ENCODE data around the gene USHBP1.

USHBP1 gene

GRCh38 chr19:17264641-17264979 lies at the start of gene USHBP1:
TSS of gene USHBP1 (minus strand) at chr19:17264745. CDS start at chr19:17264299, 446 bp downstream.
- no peak for DNase-seq (ENCODE audit: low read depth, low spot score)
- Histone ChIP-seq H3K4me3 (ENCODE audit: insufficient read length, low read depth) (no peak within 1 kb of the TSS), H3K27me3 (ENCODE audit: insufficient read depth, insufficient read length) (no peaks in the 10 kb centered on the region), H3K4me1 (ENCODE audit: insufficient read depth, insufficient read length) (no peaks in the 10 kb centered on the region), H3K9ac (ENCODE audit: insufficient read length, low read depth) (no peak within 1 kb of the TSS), H3K9me3 (ENCODE audit: insufficient read depth, low read length) (peaks cover 12% of the 10 kb centered on the region; the same call in 1 of the 2 replicates), H3K36me3 (ENCODE audit: insufficient read depth, insufficient read length, low read length) (peaks cover 10% of the 10 kb centered on the region)
- TF ChIP-seq YY1 (IDR thresholded peaks at IDR 0.05; ENCODE audit: insufficient read depth, insufficient read length), result no peak
- TF ChIP-seq SUZ12 (IDR thresholded peaks at IDR 0.05; ENCODE audit: extremely low read depth, insufficient read depth, insufficient read length), result no peak
- no peak for TF ChIP-seq ZNF274 (IDR thresholded peaks at IDR 0.05; ENCODE audit: low read depth, low read length)

GRCh38 chr19:17314007-17314593 lies 49.6 kb upstream of the USHBP1 start:
- Histone ChIP-seq H3K9ac (ENCODE audit: insufficient read length, low read depth) (no peak overlapping the region), H3K4me3 (ENCODE audit: insufficient read length, low read depth) (no peak overlapping the region), H3K36me3 (ENCODE audit: insufficient read depth, insufficient read length, low read length) (peaks cover 55% of the 10 kb centered on the region), H3K9me3 (ENCODE audit: insufficient read depth, low read length) (no peaks in the 10 kb centered on the region), H3K27me3 (ENCODE audit: insufficient read depth, insufficient read length) (no peaks in the 10 kb centered on the region), H3K4me1 (ENCODE audit: insufficient read depth, insufficient read length) (peaks cover 23% of the 10 kb centered on the region)
- TF ChIP-seq SUZ12 (IDR thresholded peaks at IDR 0.05; ENCODE audit: extremely low read depth, insufficient read depth, insufficient read length) (no peak), ZNF274 (IDR thresholded peaks at IDR 0.05; ENCODE audit: low read depth, low read length) (no peak), YY1 (IDR thresholded peaks at IDR 0.05; ENCODE audit: insufficient read depth, insufficient read length) (no peak)
- no peak for DNase-seq (ENCODE audit: low read depth, low spot score)

- H3K27me3 ChIP-seq (ENCODE audit: insufficient read depth, insufficient read length), result no peaks in the 10 kb centered on the region
- peaks cover 49% of the 10 kb centered on the region for H3K36me3 ChIP-seq (ENCODE audit: insufficient read depth, insufficient read length, low read length)
- H3K4me3 ChIP-seq (ENCODE audit: insufficient read length, low read depth), result no peak overlapping the region
- TF ChIP-seq YY1 (IDR thresholded peaks at IDR 0.05; ENCODE audit: insufficient read depth, insufficient read length) (no peak), ZNF274 (IDR thresholded peaks at IDR 0.05; ENCODE audit: low read depth, low read length) (no peak), SUZ12 (IDR thresholded peaks at IDR 0.05; ENCODE audit: extremely low read depth, insufficient read depth, insufficient read length) (no peak)
- H3K9ac ChIP-seq (ENCODE audit: insufficient read length, low read depth), result peak overlapping the region; percentile 62
- H3K4me1 ChIP-seq (ENCODE audit: insufficient read depth, insufficient read length), result peaks cover 23% of the 10 kb centered on the region
- H3K9me3 ChIP-seq (ENCODE audit: insufficient read depth, low read length), result no peaks in the 10 kb centered on the region
- no peak for DNase-seq (ENCODE audit: low read depth, low spot score)
These were observed 47.9 kb upstream of the USHBP1 start for GRCh38 chr19:17312189-17313113.

- H3K36me3 ChIP-seq (ENCODE audit: insufficient read depth, insufficient read length, low read length), result peaks cover 47% of the 10 kb centered on the region
- H3K9ac ChIP-seq (ENCODE audit: insufficient read length, low read depth), result peak overlapping the region; percentile 62
- H3K4me3 ChIP-seq (ENCODE audit: insufficient read length, low read depth), result no peak overlapping the region
- peaks cover 23% of the 10 kb centered on the region for H3K4me1 ChIP-seq (ENCODE audit: insufficient read depth, insufficient read length)
- no peaks in the 10 kb centered on the region for H3K27me3 ChIP-seq (ENCODE audit: insufficient read depth, insufficient read length)
- DNase-seq (ENCODE audit: low read depth, low spot score), result no peak
- no peak for TF ChIP-seq ZNF274 (IDR thresholded peaks at IDR 0.05; ENCODE audit: low read depth, low read length)
- TF ChIP-seq YY1 (IDR thresholded peaks at IDR 0.05; ENCODE audit: insufficient read depth, insufficient read length), result no peak
- TF ChIP-seq SUZ12 (IDR thresholded peaks at IDR 0.05; ENCODE audit: extremely low read depth, insufficient read depth, insufficient read length), result no peak
- no peaks in the 10 kb centered on the region for H3K9me3 ChIP-seq (ENCODE audit: insufficient read depth, low read length)
These were observed 47.1 kb upstream of the USHBP1 start for GRCh38 chr19:17311455-17312188.

- peaks cover 35% of the 10 kb centered on the region for H3K36me3 ChIP-seq (ENCODE audit: insufficient read depth, insufficient read length, low read length)
- peak overlapping the region; percentile 78 for H3K4me3 ChIP-seq (ENCODE audit: insufficient read length, low read depth)
- H3K9ac ChIP-seq (ENCODE audit: insufficient read length, low read depth), result peak overlapping the region; percentile 89
- peaks cover 23% of the 10 kb centered on the region for H3K4me1 ChIP-seq (ENCODE audit: insufficient read depth, insufficient read length)
- no peak for DNase-seq (ENCODE audit: low read depth, low spot score)
- TF ChIP-seq SUZ12 (IDR thresholded peaks at IDR 0.05; ENCODE audit: extremely low read depth, insufficient read depth, insufficient read length), result no peak
- no peak for TF ChIP-seq ZNF274 (IDR thresholded peaks at IDR 0.05; ENCODE audit: low read depth, low read length)
- no peak for TF ChIP-seq YY1 (IDR thresholded peaks at IDR 0.05; ENCODE audit: insufficient read depth, insufficient read length)
- H3K27me3 ChIP-seq (ENCODE audit: insufficient read depth, insufficient read length), result no peaks in the 10 kb centered on the region
- H3K9me3 ChIP-seq (ENCODE audit: insufficient read depth, low read length), result no peaks in the 10 kb centered on the region
These were observed 45.5 kb upstream of the USHBP1 start for GRCh38 chr19:17309965-17310461.

GRCh38 chr19:17309198-17309964 lies 44.8 kb upstream of the USHBP1 start, which contains the start of gene DDA1:
TSS of gene DDA1 (plus strand) at chr19:17309563. CDS start at chr19:17309655, 92 bp downstream.
- H3K36me3 ChIP-seq (ENCODE audit: insufficient read depth, insufficient read length, low read length), result peaks cover 30% of the 10 kb centered on the region
- no peaks in the 10 kb centered on the region for H3K27me3 ChIP-seq (ENCODE audit: insufficient read depth, insufficient read length)
- peak; percentile 100 for DNase-seq (ENCODE audit: low read depth, low spot score)
- H3K9me3 ChIP-seq (ENCODE audit: insufficient read depth, low read length), result no peaks in the 10 kb centered on the region
- peak within 1 kb of the TSS; percentile 89 for H3K9ac ChIP-seq (ENCODE audit: insufficient read length, low read depth)
- H3K4me1 ChIP-seq (ENCODE audit: insufficient read depth, insufficient read length), result peaks cover 25% of the 10 kb centered on the region
- TF ChIP-seq YY1 (IDR thresholded peaks at IDR 0.05; ENCODE audit: insufficient read depth, insufficient read length) (no peak), ZNF274 (IDR thresholded peaks at IDR 0.05; ENCODE audit: low read depth, low read length) (no peak), SUZ12 (IDR thresholded peaks at IDR 0.05; ENCODE audit: extremely low read depth, insufficient read depth, insufficient read length) (no peak)
- peak within 1 kb of the TSS; percentile 78 for H3K4me3 ChIP-seq (ENCODE audit: insufficient read length, low read depth)

All from NT2/D1 (cell line).